ENCODE data around the gene HLF.
"Not testable (repeated sequence)": the region's sequence is repeated elsewhere in the genome, so short reads cannot be mapped to it uniquely, and the experiment has no call there.

Gene HLF

DNA sequence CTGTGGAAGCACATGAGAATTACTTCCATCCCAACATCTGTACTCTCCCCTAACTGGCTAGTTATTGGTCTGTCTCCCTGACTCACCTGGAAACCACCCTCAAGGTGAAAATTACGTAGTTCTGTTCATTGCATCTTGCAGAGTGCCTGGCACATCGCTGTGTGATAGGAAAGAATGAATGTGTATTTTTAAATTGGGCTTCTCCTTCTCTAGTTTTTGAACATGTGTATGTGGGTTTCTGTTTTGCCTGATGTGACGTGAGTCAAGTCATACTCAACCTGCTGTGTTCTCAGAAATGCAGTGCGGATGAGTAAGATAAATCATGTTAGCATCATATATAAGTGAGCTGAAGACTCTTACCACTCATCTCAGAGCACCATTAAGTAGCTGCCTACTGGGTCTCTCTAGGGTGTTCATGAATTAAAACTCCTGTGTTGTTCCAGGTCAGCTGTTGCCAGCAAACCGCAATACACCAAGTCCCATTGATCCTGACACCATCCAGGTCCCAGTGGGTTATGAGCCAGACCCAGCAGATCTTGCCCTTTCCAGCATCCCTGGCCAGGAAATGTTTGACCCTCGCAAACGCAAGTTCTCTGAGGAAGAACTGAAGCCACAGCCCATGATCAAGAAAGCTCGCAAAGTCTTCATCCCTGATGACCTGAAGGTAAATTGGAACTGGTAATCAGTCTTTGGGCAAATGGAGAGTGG is 50.2 kb downstream of the HLF start:
- DNase-seq, result no peak

GRCh38 chr17:55316499-55316898 is 51.7 kb downstream of the HLF start:
- DNase-seq, result no peak

DNA sequence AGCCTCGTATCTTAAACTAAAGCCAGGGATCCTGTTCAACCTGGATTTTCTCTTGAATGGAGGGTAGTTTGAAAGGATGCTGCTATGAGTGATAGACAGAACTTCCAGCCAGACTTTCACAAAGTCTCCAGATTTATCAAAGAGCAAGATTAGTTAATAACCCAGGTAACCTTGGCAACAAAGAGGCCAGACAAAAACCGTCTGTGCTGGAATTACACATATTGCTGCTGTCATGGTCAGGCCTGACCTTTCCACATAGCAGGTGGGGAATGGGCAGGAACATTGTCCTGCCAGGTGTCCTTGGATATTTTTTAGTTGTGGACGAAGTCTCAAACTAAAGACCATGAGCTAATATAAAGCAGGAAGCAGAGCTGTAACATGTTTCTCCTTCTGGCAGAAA is 52.5 kb downstream of the HLF start:
- no peak for DNase-seq

DNA sequence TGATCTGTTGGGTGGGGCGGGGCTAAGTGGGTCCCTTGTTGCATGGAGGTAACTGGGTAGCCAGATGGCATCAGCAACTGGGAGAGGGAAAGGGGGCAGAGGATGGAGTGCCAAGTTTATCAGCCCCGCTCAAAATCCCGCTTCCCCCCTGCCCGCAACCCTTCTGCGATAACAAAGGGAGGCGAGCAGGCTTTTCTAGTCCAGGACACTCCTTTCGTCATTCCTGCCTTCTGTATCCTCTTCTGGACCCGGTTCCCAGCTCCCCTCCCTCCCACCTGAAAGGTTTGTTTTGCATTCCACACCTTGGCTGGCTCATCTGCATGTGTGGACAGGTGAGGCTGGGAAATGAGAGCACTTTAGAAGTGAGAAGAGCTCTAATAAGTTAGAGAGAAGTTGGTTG is 53.3 kb downstream of the HLF start:
- DNase-seq, result no peak

GRCh38 chr17:55318715-55319487 is 54.1 kb downstream of the HLF start:
- no peak for DNase-seq

- DNase-seq, result no peak
These were observed 55.3 kb downstream of the HLF start for GRCh38 chr17:55319933-55320593.

DNA sequence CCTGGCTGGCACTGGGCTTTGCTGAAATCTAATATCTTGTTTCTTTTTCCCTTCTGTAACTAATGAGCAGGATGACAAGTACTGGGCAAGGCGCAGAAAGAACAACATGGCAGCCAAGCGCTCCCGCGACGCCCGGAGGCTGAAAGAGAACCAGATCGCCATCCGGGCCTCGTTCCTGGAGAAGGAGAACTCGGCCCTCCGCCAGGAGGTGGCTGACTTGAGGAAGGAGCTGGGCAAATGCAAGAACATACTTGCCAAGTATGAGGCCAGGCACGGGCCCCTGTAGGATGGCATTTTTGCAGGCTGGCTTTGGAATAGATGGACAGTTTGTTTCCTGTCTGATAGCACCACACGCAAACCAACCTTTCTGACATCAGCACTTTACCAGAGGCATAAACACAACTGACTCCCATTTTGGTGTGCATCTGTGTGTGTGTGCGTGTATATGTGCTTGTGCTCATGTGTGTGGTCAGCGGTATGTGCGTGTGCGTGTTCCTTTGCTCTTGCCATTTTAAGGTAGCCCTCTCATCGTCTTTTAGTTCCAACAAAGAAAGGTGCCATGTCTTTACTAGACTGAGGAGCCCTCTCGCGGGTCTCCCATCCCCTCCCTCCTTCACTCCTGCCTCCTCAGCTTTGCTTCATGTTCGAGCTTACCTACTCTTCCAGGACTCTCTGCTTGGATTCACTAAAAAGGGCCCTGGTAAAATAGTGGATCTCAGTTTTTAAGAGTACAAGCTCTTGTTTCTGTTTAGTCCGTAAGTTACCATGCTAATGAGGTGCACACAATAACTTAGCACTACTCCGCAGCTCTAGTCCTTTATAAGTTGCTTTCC is 56.0 kb downstream of the HLF start:
- DNase-seq, result no peak

- no peak for DNase-seq
These were observed 56.8 kb downstream of the HLF start for GRCh38 chr17:55321427-55322060.

DNA sequence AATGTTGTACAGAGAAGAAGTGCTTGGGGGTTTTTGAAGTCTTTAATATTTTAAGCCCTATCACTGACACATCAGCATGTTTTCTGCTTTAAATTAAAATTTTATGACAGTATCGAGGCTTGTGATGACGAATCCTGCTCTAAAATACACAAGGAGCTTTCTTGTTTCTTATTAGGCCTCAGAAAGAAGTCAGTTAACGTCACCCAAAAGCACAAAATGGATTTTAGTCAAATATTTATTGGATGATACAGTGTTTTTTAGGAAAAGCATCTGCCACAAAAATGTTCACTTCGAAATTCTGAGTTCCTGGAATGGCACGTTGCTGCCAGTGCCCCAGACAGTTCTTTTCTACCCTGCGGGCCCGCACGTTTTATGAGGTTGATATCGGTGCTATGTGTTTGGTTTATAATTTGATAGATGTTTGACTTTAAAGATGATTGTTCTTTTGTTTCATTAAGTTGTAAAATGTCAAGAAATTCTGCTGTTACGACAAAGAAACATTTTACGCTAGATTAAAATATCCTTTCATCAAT is 57.8 kb downstream of the HLF start:
- no peak for DNase-seq

- DNase-seq, result no peak
These were observed 58.9 kb downstream of the HLF start for GRCh38 chr17:55323518-55324295.

GRCh38 chr17:55324296-55324978 is 59.7 kb downstream of the HLF start:
- no peak for DNase-seq

DNA sequence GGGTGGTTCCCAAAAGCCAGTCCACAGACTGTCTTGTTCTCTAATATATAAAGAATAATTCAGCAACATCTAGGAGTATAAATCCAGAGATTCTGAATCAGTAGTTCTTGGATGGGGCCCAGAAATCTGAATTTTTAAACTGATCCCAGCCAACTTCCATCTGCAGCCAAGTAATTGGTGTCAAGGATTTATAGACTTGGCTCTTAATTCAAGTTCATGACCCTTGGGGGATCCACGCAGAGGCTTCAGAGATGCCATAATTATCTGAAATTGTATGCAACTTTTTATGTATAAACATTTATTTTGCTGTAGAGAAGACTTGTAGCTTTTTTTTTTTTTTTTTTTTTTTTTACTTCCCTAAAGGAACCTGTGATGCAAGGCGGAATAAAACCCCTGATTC is 60.6 kb downstream of the HLF start:
- no peak for DNase-seq

DNA sequence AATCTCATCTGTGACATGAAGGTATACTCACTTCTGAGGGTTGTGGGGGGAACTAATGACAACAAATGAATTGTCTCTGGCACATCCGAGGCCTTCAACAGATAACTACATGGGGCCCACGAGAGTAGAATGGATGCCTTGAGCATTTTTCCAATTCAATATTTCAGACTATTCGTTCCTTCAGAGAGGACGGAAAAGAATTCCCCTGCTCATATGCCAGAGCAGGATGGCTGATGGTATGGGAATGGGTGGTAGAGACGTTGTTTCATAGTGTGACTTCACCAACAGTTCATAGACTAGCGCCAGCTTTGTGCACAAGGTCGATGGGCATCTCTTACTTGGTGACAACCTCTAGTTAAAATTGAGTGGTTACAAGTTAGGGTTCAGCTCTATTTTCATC is 61.3 kb downstream of the HLF start:
- DNase-seq, result no peak

DNA sequence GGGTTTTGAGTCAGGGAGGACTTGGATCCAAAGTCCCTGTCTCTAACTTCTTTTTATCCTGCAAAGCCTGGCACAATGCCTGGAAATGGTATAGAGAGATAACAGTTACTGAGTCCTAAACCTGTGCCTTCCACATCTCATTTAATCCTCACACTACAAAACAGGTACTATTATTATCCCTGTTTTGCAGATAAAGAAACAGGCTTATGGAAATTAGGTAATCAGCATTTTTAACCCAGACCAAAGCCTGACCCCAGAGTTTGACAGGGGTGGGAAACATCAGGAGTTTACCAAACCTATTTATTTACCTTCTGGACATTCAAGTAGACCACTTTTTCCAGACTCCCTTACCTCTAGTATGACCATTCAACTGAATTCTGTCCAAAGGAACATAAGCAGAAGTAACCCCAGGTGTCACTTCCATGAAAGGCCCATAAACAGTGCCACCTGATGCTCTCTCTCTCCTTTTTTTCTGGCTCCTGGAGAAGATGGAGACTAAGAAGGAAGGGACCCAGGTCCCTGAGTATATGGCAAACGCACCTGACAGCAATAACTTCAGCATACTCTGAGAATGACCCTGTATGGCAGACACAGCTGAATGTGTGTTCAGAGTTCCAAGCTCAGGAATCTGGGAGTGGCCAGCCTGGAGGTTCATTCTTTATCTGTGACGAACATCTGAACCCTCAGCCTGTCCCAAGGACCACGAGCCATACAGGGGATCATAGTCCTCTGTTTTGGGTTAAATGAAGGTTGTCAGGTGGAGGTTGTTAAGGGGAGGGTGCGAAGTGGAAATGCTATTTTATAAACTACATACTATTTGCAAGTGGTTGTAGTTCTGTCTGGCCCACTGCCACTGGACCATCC is 62.7 kb downstream of the HLF start:
- DNase-seq, result no peak

DNA sequence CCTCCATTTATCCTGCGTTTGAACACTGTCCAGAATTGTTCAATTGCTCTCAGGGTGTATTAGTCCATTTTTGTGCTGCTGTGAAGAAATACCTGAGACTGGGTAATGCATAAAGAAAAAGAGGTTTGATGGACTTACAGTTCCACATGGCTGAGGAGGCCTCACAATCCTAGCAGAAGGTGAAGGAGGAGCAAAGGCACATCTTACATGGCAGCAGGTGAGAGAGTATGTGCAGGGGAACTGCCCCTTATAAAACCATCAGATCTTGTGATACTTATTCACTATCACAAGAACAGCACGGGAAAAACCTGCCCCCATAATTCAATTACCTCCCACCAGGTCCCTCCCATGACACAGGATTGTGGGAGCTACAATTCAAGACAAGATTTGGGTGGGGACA is 63.8 kb downstream of the HLF start:
- DNase-seq, result not testable (repeated sequence)

DNA sequence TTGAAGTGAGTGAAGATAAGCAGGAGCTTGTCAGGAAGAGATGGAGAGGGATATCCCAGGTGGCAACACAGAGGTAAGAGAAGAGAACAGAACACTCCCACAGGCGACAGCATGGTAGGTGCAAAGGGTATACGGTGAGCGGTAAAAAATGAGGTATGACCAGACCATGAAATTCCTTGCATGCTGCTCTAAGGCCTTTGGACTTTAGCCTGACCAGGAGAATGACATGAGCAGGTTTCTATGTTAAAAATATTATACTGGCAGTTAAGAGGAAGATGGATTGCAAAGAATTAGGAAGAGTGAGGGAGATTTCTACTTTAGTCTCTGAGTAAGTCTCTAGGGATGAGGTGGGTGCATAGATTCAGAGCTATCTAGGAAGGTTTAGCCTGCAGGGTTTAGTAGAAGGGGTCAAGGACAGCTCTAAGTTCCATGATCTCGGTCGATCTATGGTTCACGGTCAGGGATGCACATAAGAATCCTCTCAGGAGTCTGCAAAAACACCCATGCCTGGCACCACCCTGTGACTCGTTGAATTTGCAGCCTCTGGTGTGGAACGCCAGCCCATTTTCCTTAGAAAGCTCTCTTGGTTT is 65.7 kb downstream of the HLF start:
- DNase-seq, result no peak

- DNase-seq, result no peak
These were observed 67.7 kb downstream of the HLF start for GRCh38 chr17:55332296-55333041.

DNA sequence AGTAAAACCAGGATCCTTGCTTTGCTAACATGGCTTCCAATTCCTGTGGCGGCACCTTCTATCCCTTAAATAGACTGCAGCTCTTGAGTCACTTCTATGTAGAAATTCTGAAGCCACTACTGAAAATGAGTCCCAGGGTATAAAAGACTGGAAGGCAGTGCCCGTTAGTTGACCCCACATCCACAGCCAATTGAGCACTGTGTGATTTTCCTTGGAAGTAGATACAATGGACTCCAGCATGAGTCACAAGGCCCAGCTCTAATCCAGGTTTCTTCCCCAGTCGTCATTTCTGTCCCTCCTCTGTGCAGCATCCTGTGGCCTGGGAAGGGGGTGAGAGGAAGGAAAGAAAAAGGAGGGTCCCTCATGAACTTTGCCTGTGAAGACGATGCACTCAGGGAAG is 69.5 kb downstream of the HLF start:
- no peak for DNase-seq

All from activated CD8-positive, alpha-beta memory T cell treated with anti-CD3 and anti-CD28 coated beads, Interleukin-2, amount 50 U/mL, for 4 hours (primary cell).